ENCODE data around the gene HNF4A.

The HNF4A gene

DNA sequence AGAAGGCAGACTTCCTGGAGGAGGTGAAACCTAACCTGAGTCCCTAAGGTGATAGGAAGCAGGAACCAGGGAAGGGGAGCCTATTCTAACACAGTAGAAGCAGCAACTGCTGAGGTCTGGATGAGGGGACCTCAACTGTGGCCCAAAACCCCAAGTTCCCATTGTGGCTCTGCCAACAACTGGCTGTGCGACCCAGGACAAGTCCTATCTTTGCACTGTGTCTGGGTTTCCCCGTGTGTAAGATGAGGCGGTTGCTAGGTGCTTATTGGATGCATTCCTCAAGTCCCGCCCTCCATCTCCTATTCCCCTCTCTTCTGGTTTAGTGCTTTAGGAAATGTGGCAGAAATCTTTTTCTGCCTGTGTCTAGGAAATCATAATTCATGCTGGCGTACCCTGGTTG, 68.0 kb downstream of the HNF4A start:
- Histone ChIP-seq H3K27me3 (ENCODE audit: control insufficient read depth in 1 of 2, insufficient read depth in 2 of 2, low read length in 2 of 2) (no peaks in the 10 kb centered on the region), H3K9me3 (ENCODE audit: low read length) (no peaks in the 10 kb centered on the region), H3K36me3 (ENCODE audit: insufficient read depth, low read length) (no peaks in the 10 kb centered on the region), H3K9ac (ENCODE audit: low read length) (no peak overlapping the region), H3K4me1 (ENCODE audit: insufficient read depth, low read length) (no peaks in the 10 kb centered on the region), H3K27ac (ENCODE audit: low read depth, low read length) (no peak overlapping the region), H3K4me3 (ENCODE audit: low read depth in 1 of 2, low read length in 2 of 2) (no peak overlapping the region)

DNA sequence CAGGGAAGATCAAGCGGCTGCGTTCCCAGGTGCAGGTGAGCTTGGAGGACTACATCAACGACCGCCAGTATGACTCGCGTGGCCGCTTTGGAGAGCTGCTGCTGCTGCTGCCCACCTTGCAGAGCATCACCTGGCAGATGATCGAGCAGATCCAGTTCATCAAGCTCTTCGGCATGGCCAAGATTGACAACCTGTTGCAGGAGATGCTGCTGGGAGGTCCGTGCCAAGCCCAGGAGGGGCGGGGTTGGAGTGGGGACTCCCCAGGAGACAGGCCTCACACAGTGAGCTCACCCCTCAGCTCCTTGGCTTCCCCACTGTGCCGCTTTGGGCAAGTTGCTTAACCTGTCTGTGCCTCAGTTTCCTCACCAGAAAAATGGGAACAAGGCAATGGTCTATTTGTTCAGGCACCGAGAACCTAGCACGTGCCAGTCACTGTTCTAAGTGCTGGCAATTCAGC, 68.6 kb downstream of the HNF4A start:
- no peak overlapping the region for H3K4me3 ChIP-seq (ENCODE audit: low read depth in 1 of 2, low read length in 2 of 2)
- H3K4me1 ChIP-seq (ENCODE audit: insufficient read depth, low read length): no peaks in the 10 kb centered on the region
- no peak overlapping the region for H3K27ac ChIP-seq (ENCODE audit: low read depth, low read length)
- no peaks in the 10 kb centered on the region for H3K9me3 ChIP-seq (ENCODE audit: low read length)
- H3K27me3 ChIP-seq (ENCODE audit: control insufficient read depth in 1 of 2, insufficient read depth in 2 of 2, low read length in 2 of 2): no peaks in the 10 kb centered on the region
- no peaks in the 10 kb centered on the region for H3K36me3 ChIP-seq (ENCODE audit: insufficient read depth, low read length)
- no peak overlapping the region for H3K9ac ChIP-seq (ENCODE audit: low read length)

DNA sequence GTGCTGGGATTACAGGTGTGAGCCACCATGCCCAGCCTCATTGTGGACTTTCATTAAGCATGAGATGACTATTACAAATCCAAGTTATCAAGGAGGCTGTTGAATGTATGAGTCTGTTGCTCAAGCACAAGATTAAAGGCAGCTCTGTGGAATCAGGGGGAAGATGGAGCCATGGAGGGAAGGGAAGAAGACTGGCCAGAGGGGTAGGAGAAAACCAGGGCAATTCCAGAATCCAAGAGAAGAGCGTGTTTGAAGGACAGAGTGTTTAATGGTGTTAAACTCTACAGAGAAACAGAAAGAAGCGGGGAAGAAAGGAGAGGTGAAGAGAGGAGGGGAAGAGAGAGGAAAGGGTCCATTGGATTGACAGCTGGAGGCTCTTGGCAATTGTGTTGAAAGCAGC, 70.4 kb downstream of the HNF4A start:
- no peak overlapping the region for H3K4me3 ChIP-seq (ENCODE audit: low read depth in 1 of 2, low read length in 2 of 2)
- H3K36me3 ChIP-seq (ENCODE audit: insufficient read depth, low read length): no peaks in the 10 kb centered on the region
- H3K27me3 ChIP-seq (ENCODE audit: control insufficient read depth in 1 of 2, insufficient read depth in 2 of 2, low read length in 2 of 2): no peaks in the 10 kb centered on the region
- no peak overlapping the region for H3K27ac ChIP-seq (ENCODE audit: low read depth, low read length)
- no peaks in the 10 kb centered on the region for H3K9me3 ChIP-seq (ENCODE audit: low read length)
- H3K4me1 ChIP-seq (ENCODE audit: insufficient read depth, low read length): no peaks in the 10 kb centered on the region
- H3K9ac ChIP-seq (ENCODE audit: low read length): no peak overlapping the region

DNA sequence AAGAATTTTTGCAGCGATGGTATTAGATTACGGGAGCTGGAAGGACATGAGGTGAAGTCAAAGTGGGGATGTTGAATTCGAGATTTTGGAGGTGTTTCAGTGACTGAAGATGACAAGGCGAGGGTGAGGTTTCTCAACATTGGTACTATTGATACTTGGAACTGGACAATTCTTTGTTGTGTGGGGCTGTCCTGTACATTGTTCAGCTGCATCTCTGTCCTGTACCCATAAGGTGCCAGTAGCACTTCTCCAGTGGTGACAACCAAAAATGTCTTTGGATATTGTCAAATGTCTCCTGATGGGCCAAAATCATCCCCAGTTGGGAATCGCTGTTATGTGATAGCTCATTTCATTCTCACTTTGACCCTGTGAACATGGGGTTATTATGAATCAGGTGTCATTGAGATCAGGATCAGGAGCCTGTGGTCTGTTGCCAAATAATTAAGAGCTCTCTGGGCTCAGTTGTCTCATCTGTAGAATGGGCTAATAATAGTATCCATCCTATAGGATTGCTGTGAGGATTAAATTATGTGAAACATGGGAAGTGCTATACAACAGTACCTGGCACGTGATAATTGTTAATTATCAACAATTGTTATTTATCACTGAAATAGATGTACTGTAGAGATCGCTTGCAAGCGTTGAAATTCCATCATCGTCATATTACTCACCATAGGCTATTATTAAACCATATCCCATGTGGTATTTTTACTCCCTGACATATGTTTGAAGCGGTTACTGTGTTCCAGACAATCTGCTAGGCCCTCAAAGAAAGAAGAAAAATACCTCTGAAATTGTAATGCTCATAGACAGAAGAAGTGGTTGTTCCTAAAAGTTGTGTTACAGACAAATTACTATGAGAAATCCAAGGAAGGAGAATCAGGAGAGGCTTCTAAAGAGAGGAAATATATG, 71.6 kb downstream of the HNF4A start:
- Histone ChIP-seq H3K4me1 (ENCODE audit: insufficient read depth, low read length) (no peaks in the 10 kb centered on the region), H3K27ac (ENCODE audit: low read depth, low read length) (no peak overlapping the region), H3K27me3 (ENCODE audit: control insufficient read depth in 1 of 2, insufficient read depth in 2 of 2, low read length in 2 of 2) (no peaks in the 10 kb centered on the region), H3K4me3 (ENCODE audit: low read depth in 1 of 2, low read length in 2 of 2) (no peak overlapping the region), H3K9ac (ENCODE audit: low read length) (no peak overlapping the region), H3K36me3 (ENCODE audit: insufficient read depth, low read length) (no peaks in the 10 kb centered on the region), H3K9me3 (ENCODE audit: low read length) (no peaks in the 10 kb centered on the region)

DNA sequence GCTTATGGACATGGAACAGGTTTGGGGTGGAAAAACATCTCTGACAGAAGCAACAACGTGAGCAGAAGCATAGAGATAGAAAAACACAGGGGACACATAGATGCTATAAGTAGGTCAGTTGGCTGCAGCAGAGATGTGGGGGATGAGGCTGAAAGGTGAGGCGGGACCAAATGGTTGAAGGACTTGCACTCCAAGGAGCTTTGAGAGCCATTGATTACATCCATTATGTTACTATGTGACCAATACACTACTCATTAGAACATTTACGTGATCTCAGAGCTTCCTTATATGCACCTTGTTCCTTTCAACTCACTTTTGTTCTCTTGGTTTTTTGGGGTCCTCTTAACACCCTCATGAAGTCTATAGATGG, 72.3 kb downstream of the HNF4A start:
- no peak overlapping the region for H3K4me3 ChIP-seq (ENCODE audit: low read depth in 1 of 2, low read length in 2 of 2)
- no peak overlapping the region for H3K27ac ChIP-seq (ENCODE audit: low read depth, low read length)
- H3K9me3 ChIP-seq (ENCODE audit: low read length): no peaks in the 10 kb centered on the region
- H3K36me3 ChIP-seq (ENCODE audit: insufficient read depth, low read length): no peaks in the 10 kb centered on the region
- no peaks in the 10 kb centered on the region for H3K4me1 ChIP-seq (ENCODE audit: insufficient read depth, low read length)
- no peak overlapping the region for H3K9ac ChIP-seq (ENCODE audit: low read length)
- H3K27me3 ChIP-seq (ENCODE audit: control insufficient read depth in 1 of 2, insufficient read depth in 2 of 2, low read length in 2 of 2): no peaks in the 10 kb centered on the region

DNA sequence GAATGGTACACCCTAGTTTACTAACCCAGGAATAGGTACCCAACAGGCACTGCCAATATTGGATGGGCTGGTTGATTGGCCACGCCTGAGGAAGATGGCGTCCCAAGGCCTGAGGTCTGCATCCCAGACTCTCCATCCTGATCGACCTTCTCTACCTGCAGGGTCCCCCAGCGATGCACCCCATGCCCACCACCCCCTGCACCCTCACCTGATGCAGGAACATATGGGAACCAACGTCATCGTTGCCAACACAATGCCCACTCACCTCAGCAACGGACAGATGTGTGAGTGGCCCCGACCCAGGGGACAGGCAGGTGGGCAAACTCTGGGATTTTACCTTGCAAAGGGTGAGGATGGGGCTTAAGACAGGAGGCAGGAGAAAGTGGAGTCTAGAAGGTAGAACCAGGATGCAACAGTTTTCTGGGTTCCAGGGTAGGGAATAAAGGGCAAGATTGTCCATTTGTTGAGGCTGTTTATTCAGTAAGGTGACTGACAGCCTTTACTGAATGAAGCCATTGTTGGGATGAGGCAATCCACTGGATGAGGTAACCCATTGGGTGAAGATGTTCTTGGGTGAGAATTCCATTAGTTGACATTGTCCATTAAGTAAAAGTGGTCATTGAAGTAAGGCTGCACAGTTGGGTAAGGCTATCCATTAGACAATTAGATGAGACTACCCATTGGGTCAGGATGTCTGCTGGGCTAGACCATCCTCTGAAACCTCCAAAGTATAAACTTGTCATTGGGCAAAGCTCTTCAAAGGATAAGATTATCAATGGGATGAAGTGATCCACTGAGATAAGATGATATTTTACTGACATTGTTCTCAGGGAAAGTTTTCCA, 72.9 kb downstream of the HNF4A start:
- Histone ChIP-seq H3K36me3 (ENCODE audit: insufficient read depth, low read length) (no peaks in the 10 kb centered on the region), H3K9me3 (ENCODE audit: low read length) (no peaks in the 10 kb centered on the region), H3K27ac (ENCODE audit: low read depth, low read length) (no peak overlapping the region), H3K4me1 (ENCODE audit: insufficient read depth, low read length) (no peaks in the 10 kb centered on the region), H3K9ac (ENCODE audit: low read length) (no peak overlapping the region), H3K27me3 (ENCODE audit: control insufficient read depth in 1 of 2, insufficient read depth in 2 of 2, low read length in 2 of 2) (no peaks in the 10 kb centered on the region), H3K4me3 (ENCODE audit: low read depth in 1 of 2, low read length in 2 of 2) (no peak overlapping the region)

DNA sequence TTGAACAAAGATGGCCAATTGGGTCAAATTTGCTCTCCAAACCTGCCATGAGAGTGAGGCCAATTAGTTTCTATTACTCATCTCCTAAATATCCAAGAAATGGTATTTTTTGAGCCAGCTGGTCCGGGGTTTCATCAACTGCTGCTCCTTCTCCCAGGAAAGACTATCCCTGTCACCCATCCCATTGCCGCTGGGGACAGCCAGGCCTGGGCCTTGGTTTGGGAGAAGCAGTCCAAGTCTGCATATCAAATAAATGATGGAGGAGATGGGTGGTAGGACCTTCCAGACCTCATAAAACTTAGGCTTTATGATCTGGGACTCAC, 73.5 kb downstream of the HNF4A start:
- no peak overlapping the region for H3K4me3 ChIP-seq (ENCODE audit: low read depth in 1 of 2, low read length in 2 of 2)
- H3K9ac ChIP-seq (ENCODE audit: low read length): no peak overlapping the region
- no peaks in the 10 kb centered on the region for H3K27me3 ChIP-seq (ENCODE audit: control insufficient read depth in 1 of 2, insufficient read depth in 2 of 2, low read length in 2 of 2)
- no peaks in the 10 kb centered on the region for H3K36me3 ChIP-seq (ENCODE audit: insufficient read depth, low read length)
- H3K4me1 ChIP-seq (ENCODE audit: insufficient read depth, low read length): no peaks in the 10 kb centered on the region
- H3K27ac ChIP-seq (ENCODE audit: low read depth, low read length): no peak overlapping the region
- H3K9me3 ChIP-seq (ENCODE audit: low read length): no peaks in the 10 kb centered on the region

DNA sequence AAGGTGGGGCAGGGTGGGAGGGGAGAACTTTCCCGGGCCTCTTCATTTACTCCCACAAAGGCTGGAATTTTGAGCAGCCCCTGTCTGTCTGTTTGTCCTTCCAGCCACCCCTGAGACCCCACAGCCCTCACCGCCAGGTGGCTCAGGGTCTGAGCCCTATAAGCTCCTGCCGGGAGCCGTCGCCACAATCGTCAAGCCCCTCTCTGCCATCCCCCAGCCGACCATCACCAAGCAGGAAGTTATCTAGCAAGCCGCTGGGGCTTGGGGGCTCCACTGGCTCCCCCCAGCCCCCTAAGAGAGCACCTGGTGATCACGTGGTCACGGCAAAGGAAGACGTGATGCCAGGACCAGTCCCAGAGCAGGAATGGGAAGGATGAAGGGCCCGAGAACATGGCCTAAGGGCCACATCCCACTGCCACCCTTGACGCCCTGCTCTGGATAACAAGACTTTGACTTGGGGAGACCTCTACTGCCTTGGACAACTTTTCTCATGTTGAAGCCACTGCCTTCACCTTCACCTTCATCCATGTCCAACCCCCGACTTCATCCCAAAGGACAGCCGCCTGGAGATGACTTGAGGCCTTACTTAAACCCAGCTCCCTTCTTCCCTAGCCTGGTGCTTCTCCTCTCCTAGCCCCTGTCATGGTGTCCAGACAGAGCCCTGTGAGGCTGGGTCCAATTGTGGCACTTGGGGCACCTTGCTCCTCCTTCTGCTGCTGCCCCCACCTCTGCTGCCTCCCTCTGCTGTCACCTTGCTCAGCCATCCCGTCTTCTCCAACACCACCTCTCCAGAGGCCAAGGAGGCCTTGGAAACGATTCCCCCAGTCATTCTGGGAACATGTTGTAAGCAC, 74.1 kb downstream of the HNF4A start:
- Histone ChIP-seq H3K9me3 (ENCODE audit: low read length) (no peaks in the 10 kb centered on the region), H3K4me3 (ENCODE audit: low read depth in 1 of 2, low read length in 2 of 2) (no peak overlapping the region), H3K36me3 (ENCODE audit: insufficient read depth, low read length) (no peaks in the 10 kb centered on the region), H3K9ac (ENCODE audit: low read length) (no peak overlapping the region), H3K4me1 (ENCODE audit: insufficient read depth, low read length) (no peaks in the 10 kb centered on the region), H3K27ac (ENCODE audit: low read depth, low read length) (no peak overlapping the region), H3K27me3 (ENCODE audit: control insufficient read depth in 1 of 2, insufficient read depth in 2 of 2, low read length in 2 of 2) (no peaks in the 10 kb centered on the region)

DNA sequence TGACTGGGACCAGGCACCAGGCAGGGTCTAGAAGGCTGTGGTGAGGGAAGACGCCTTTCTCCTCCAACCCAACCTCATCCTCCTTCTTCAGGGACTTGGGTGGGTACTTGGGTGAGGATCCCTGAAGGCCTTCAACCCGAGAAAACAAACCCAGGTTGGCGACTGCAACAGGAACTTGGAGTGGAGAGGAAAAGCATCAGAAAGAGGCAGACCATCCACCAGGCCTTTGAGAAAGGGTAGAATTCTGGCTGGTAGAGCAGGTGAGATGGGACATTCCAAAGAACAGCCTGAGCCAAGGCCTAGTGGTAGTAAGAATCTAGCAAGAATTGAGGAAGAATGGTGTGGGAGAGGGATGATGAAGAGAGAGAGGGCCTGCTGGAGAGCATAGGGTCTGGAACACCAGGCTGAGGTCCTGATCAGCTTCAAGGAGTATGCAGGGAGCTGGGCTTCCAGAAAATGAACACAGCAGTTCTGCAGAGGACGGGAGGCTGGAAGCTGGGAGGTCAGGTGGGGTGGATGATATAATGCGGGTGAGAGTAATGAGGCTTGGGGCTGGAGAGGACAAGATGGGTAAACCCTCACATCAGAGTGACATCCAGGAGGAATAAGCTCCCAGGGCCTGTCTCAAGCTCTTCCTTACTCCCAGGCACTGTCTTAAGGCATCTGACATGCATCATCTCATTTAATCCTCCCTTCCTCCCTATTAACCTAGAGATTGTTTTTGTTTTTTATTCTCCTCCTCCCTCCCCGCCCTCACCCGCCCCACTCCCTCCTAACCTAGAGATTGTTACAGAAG, 75.0 kb downstream of the HNF4A start:
- Histone ChIP-seq H3K9me3 (ENCODE audit: low read length) (no peaks in the 10 kb centered on the region), H3K27ac (ENCODE audit: low read depth, low read length) (no peak overlapping the region), H3K27me3 (ENCODE audit: control insufficient read depth in 1 of 2, insufficient read depth in 2 of 2, low read length in 2 of 2) (no peaks in the 10 kb centered on the region), H3K36me3 (ENCODE audit: insufficient read depth, low read length) (no peaks in the 10 kb centered on the region), H3K4me3 (ENCODE audit: low read depth in 1 of 2, low read length in 2 of 2) (no peak overlapping the region), H3K4me1 (ENCODE audit: insufficient read depth, low read length) (no peaks in the 10 kb centered on the region), H3K9ac (ENCODE audit: low read length) (no peak overlapping the region)

DNA sequence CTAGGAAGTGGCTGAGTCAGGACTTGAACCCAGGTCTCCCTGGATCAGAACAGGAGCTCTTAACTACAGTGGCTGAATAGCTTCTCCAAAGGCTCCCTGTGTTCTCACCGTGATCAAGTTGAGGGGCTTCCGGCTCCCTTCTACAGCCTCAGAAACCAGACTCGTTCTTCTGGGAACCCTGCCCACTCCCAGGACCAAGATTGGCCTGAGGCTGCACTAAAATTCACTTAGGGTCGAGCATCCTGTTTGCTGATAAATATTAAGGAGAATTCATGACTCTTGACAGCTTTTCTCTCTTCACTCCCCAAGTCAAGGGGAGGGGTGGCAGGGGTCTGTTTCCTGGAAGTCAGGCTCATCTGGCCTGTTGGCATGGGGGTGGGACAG, 75.6 kb downstream of the HNF4A start:
- no peaks in the 10 kb centered on the region for H3K36me3 ChIP-seq (ENCODE audit: insufficient read depth, low read length)
- H3K4me1 ChIP-seq (ENCODE audit: insufficient read depth, low read length): no peaks in the 10 kb centered on the region
- no peak overlapping the region for H3K4me3 ChIP-seq (ENCODE audit: low read depth in 1 of 2, low read length in 2 of 2)
- H3K9me3 ChIP-seq (ENCODE audit: low read length): no peaks in the 10 kb centered on the region
- no peak overlapping the region for H3K27ac ChIP-seq (ENCODE audit: low read depth, low read length)
- H3K27me3 ChIP-seq (ENCODE audit: control insufficient read depth in 1 of 2, insufficient read depth in 2 of 2, low read length in 2 of 2): no peaks in the 10 kb centered on the region
- no peak overlapping the region for H3K9ac ChIP-seq (ENCODE audit: low read length)
